Measurements from ENCODE around the gene SLC29A4. TPM values are rescaled to one million over a fixed set of nuclear protein-coding genes. Genes with fewer than 3 reads are reported as not detected.

Gene SLC29A4
- total and polyA plus RNA-seq, 2 of the 8 experiments (the other 6 are each of a cell fraction or from before 2014, with no cell fraction given), result 6.9 to 15.1 TPM

DNA sequence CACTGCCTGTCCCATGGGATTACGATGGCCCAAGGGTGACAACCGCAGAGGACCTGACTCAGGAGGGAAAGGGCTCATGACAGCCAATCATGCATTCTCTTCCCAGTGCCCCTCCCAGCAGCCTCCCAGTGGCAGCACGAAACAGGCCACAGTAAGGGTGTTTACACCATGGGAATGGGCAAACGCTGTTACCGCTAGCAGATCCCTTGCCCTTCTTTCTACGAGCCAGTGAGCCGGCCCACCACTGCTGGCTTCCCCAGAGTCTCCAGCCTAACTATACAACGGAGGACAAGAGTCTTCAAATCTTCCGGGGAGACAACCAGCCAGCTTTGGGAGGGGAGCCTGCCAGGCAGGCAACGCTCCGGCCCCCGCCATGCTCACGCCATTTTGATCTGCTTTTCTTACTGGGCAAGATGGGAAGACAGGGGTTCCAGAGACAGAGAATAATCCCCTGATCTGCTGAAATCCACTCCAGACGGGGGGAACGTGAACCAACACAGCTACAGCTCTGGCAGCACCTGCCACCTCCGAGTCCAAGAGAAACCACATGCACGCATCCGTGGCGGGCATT, 69.8 kb downstream of the SLC29A4 start:
- no peak for DNase-seq (ENCODE audit: low read depth in 1 of 2, low spot score in 2 of 2)
- H3K23ac ChIP-seq (ENCODE audit: insufficient read length), result no peak overlapping the region
- no peak overlapping the region for H3K4ac ChIP-seq (replicated peaks; ENCODE audit: insufficient read length, low read depth, low read length)
- H3K23me2 ChIP-seq (ENCODE audit: low read depth, low read length), result peaks cover 4% of the 10 kb centered on the region
- H3K4me1 ChIP-seq (replicated peaks in 1 of 4; ENCODE audit: control insufficient read depth in 3 of 4, insufficient read depth in 4 of 4, low read length in 3 of 4), result peaks cover 2 to 29% (median 20%) of the 10 kb centered on the region in 4 experiments
- 0 out of 2 replicates have a peak overlapping the region, but pooled peaks have one; percentile 17 for H2BK12ac ChIP-seq (ENCODE audit: low read depth, low read length)
- H2BK5ac ChIP-seq (ENCODE audit: low read depth, low read length), result no peak overlapping the region
- no peaks in the 10 kb centered on the region for H3K79me2 ChIP-seq (ENCODE audit: control insufficient read depth in 1 of 2, insufficient read depth in 2 of 2, low read length in 2 of 2)
- H3K9me3 ChIP-seq (ENCODE audit: insufficient read depth in 2 of 2, low read depth in 1 of 2, low read length in 1 of 2), result peaks cover 0 to 7% of the 10 kb centered on the region in 2 experiments; a peak in 1 of 4 replicates
- H3K4me3 ChIP-seq (ENCODE audit: extremely low read depth in 1 of 4, insufficient read depth in 2 of 4, low read depth in 3 of 4, low read length in 4 of 4), result no peak overlapping the region
- H3K56ac ChIP-seq (replicated peaks; ENCODE audit: insufficient read length, low read depth, low read length), result no peak overlapping the region
- POLR2A ChIA-PET (ENCODE audit: partially characterized antibody), result interaction anchor here (1.7 to 1.8 kb wide), 2 partner anchors 70 to 73 kb away, joined by 5 read pairs; no protein-coding TSS in a partner anchor
- H2AK5ac ChIP-seq (ENCODE audit: low read depth, low read length), result no peak overlapping the region
- no peak overlapping the region for H3K14ac ChIP-seq (ENCODE audit: insufficient read length)
- H3K4me2 ChIP-seq (ENCODE audit: insufficient read depth in 1 of 2, low read depth in 2 of 2, low read length in 2 of 2), result no peak overlapping the region
- peaks cover 19 to 54% (median 53%) of the 10 kb centered on the region in 4 experiments for H3K27me3 ChIP-seq (replicated peaks in 1 of 4; ENCODE audit: control insufficient read depth in 3 of 4, extremely low read depth in 1 of 4, insufficient read depth in 3 of 4, low read length in 3 of 4)
- CTCF ChIA-PET (ENCODE audit: partially characterized antibody), result interaction anchor here (0.5 to 11.0 kb wide), 7 partner anchors 9 to 168 kb away, joined by 3 to 73 read pairs (median 4); partner anchors contain the start of gene TNRC18
- no peaks in the 10 kb centered on the region for H3K36me3 ChIP-seq (ENCODE audit: control insufficient read depth in 2 of 4, insufficient read depth in 4 of 4, low read length in 3 of 4)
- 90% methylated on average over 19 of the region's 19 CpGs; no CpG with 5 or more reads in 1 of the 2 experiments for WGBS, 2 experiments (ENCODE audit: extremely low coverage in 1 of 2, insufficient coverage in 1 of 2, insufficient read length in 1 of 2, insufficient replicate concordance in 2 of 2, low coverage in 1 of 2, low lambda C conversion rate in 2 of 2, missing lambda C conversion rate in 1 of 2)
- no peak overlapping the region for H3K27ac ChIP-seq (ENCODE audit: low read depth, low read length)
- no peak for FAIRE-seq
- no peak overlapping the region for H3K9ac ChIP-seq (replicated peaks in 1 of 4; ENCODE audit: extremely low read depth in 1 of 4, low read depth in 3 of 4, low read length in 3 of 4)
- no peak overlapping the region for H2BK20ac ChIP-seq (ENCODE audit: low read length)
- no peak overlapping the region for H4K91ac ChIP-seq (replicated peaks; ENCODE audit: insufficient read length, low read length)
- H4K8ac ChIP-seq (ENCODE audit: extremely low read depth, insufficient read depth, low read length), result no peak overlapping the region; the same call in 1 of the 2 replicates
- H3K79me1 ChIP-seq (ENCODE audit: low read depth, low read length), result no peaks in the 10 kb centered on the region; the same call in 1 of the 2 replicates
- H2BK15ac ChIP-seq (ENCODE audit: low read length), result peak overlapping the region; percentile 97; the same call in 1 of the 2 replicates
- no peak overlapping the region for H4K5ac ChIP-seq (ENCODE audit: insufficient read length, low read depth, low read length)
- no peak overlapping the region for H2AFZ ChIP-seq (ENCODE audit: low read length)
- no peak overlapping the region for H2BK120ac ChIP-seq (replicated peaks; ENCODE audit: low read depth, low read length)
- H4K20me1 ChIP-seq (replicated peaks in 1 of 2; ENCODE audit: control insufficient read depth in 1 of 2, insufficient read depth in 2 of 2, low read length in 2 of 2), result peaks cover 8 to 10% of the 10 kb centered on the region in 2 experiments
- no peak overlapping the region for H3K18ac ChIP-seq (ENCODE audit: extremely low read depth, low read length)
- TF ChIP-seq RXRA (IDR thresholded peaks at IDR 0.05; ENCODE audit: insufficient read depth, low read depth, low read length), result no peak
- no peak for TF ChIP-seq PHF8 (conservative IDR thresholded peaks at IDR 0.05; ENCODE audit: low read depth, low read length)
- TF ChIP-seq POLR2AphosphoS5 (IDR thresholded peaks at IDR 0.05; ENCODE audit: low read depth, low read length), result no peak
- TF ChIP-seq SAP30 (IDR thresholded peaks at IDR 0.05; ENCODE audit: insufficient read depth, insufficient replicate concordance, low read length), result no peak
- TF ChIP-seq, protein P1, sequence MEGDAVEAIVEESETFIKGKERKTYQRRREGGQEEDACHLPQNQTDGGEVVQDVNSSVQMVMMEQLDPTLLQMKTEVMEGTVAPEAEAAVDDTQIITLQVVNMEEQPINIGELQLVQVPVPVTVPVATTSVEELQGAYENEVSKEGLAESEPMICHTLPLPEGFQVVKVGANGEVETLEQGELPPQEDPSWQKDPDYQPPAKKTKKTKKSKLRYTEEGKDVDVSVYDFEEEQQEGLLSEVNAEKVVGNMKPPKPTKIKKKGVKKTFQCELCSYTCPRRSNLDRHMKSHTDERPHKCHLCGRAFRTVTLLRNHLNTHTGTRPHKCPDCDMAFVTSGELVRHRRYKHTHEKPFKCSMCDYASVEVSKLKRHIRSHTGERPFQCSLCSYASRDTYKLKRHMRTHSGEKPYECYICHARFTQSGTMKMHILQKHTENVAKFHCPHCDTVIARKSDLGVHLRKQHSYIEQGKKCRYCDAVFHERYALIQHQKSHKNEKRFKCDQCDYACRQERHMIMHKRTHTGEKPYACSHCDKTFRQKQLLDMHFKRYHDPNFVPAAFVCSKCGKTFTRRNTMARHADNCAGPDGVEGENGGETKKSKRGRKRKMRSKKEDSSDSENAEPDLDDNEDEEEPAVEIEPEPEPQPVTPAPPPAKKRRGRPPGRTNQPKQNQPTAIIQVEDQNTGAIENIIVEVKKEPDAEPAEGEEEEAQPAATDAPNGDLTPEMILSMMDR (IDR thresholded peaks at IDR 0.05; ENCODE audit: control extremely low read depth in 1 of 3, insufficient read depth in 1 of 3, low read depth in 1 of 3, low read length in 3 of 3), result no peak
- no peak for TF ChIP-seq CHD1 (IDR thresholded peaks at IDR 0.05; ENCODE audit: low read depth, low read length)
- TF ChIP-seq KDM1A (IDR thresholded peaks at IDR 0.05; ENCODE audit: borderline replicate concordance, low read length), result no peak
- no peak for TF ChIP-seq YY1 (IDR thresholded peaks at IDR 0.05; ENCODE audit: low read depth, low read length)
- no peak for TF ChIP-seq KDM4A (IDR thresholded peaks at IDR 0.05; ENCODE audit: low read depth, low read length, severe bottlenecking)
- TF ChIP-seq RFX5 (IDR thresholded peaks at IDR 0.05; ENCODE audit: borderline replicate concordance, low read depth, low read length), result no peak
